GM19099 (cell line): Measurements from ENCODE around the gene PLXNA4.

Experiments
- POLR2A ChIP-seq: IDR thresholded peaks from 3 replicates; pipeline ENCODE4 v1.6.1; 2011; ENCODE audit warnings: low read depth; ENCODE audit not compliant: insufficient read length; ENCODE audit errors: extremely low read depth

Gene PLXNA4

GRCh38 chr7:132446666-132447278 is 129.5 kb downstream of the PLXNA4 start:
- TF ChIP-seq POLR2A, result no peak

GRCh38 chr7:132446260-132446659 is 130.0 kb downstream of the PLXNA4 start:
- TF ChIP-seq POLR2A, result no peak

GRCh38 chr7:132443761-132444520 is 132.3 kb downstream of the PLXNA4 start:
- TF ChIP-seq POLR2A, result no peak

GRCh38 chr7:132441935-132442334 is 134.3 kb downstream of the PLXNA4 start:
- no peak for TF ChIP-seq POLR2A

- no peak for TF ChIP-seq POLR2A
Observed at GRCh38 chr7:132440151-132440550, 136.1 kb downstream of the PLXNA4 start.

GRCh38 chr7:132438926-132439325 is 137.3 kb downstream of the PLXNA4 start:
- TF ChIP-seq POLR2A, result no peak

- no peak for TF ChIP-seq POLR2A
Observed at GRCh38 chr7:132437730-132438129, 138.5 kb downstream of the PLXNA4 start.

GRCh38 chr7:132436121-132436520 is 140.1 kb downstream of the PLXNA4 start:
- no peak for TF ChIP-seq POLR2A

GRCh38 chr7:132435016-132435990 is 141.0 kb downstream of the PLXNA4 start:
- no peak for TF ChIP-seq POLR2A

- TF ChIP-seq POLR2A, result no peak
Observed at GRCh38 chr7:132434041-132434440, 142.2 kb downstream of the PLXNA4 start.

GRCh38 chr7:132433301-132433700 is 143.0 kb downstream of the PLXNA4 start:
- TF ChIP-seq POLR2A, result no peak

- TF ChIP-seq POLR2A, result no peak
Observed at GRCh38 chr7:132430861-132431822, 145.1 kb downstream of the PLXNA4 start.

GRCh38 chr7:132430041-132430855 is 146.0 kb downstream of the PLXNA4 start:
- TF ChIP-seq POLR2A, result no peak
